Tibial artery (tissue), 4 donors: ENCODE data around the gene SPRED1.

Experiments
- DNase-seq, 2 donors: peaks; one replicate each; pipeline ENCODE4 v3.0.0-alpha.2; 2019
- H3K27ac ChIP-seq, 2 donors: fragments of 200-600 bp; sonication (generic) in 1 of 2; 1 replicate in 1 of 2; 2 replicates in 1 of 2; pipeline ENCODE4 v1.5.1; 2018 to 2019; ENCODE audit warnings: mild to moderate bottlenecking in 1 of 2
- H3K27me3 ChIP-seq, 2 donors: fragments of 200-600 bp; sonication (generic) in 1 of 2; one replicate each; pipeline versions ENCODE4 v1.5.1 to v1.6.0; 2016 to 2019
- H3K36me3 ChIP-seq, 3 donors: fragments of 200-600 bp; sonication (generic) in 2 of 3; one replicate each; pipeline ENCODE4 v1.5.1; 2016 to 2019; ENCODE audit warnings: mild to moderate bottlenecking in 2 of 3
- H3K4me1 ChIP-seq, 4 donors: fragments of 200-600 bp; sonication (generic) in 2 of 4; 1 replicate in 3 of 4; 2 replicates in 1 of 4; pipeline ENCODE4 v1.5.1; 2016 to 2019
- H3K4me3 ChIP-seq, 2 donors: fragments of 200-600 bp; sonication (generic) in 1 of 2; 1 replicate in 1 of 2; 2 replicates in 1 of 2; pipeline ENCODE4 v1.5.1; 2018 to 2019; ENCODE audit warnings: mild to moderate bottlenecking in 2 of 2
- H3K9me3 ChIP-seq, 3 donors: fragments of 200-600 bp; sonication (generic) in 1 of 3; one replicate each; pipeline ENCODE4 v1.5.1; 2016 to 2019
- intact Hi-C: fragments of 100-400 bp; cut with DNase I; formaldehyde crosslinking; loops from one replicate; pipeline ENCODE4 v1.15.0; 2023; ENCODE audit warnings: low total_unique reads
- TF ChIP-seq, protein P1 (sequence below), 2 experiments: fragments of 200-600 bp in 1 of 2; fragments of 450-650 bp in 1 of 2; IDR thresholded peaks; one replicate each; pipeline ENCODE4 v1.5.1; 2017 to 2019; ENCODE audit warnings: antibody characterized with exemption in 2 of 2, mild to moderate bottlenecking in 1 of 2, moderate library complexity in 1 of 2

Gene SPRED1

GRCh38 chr15:38354315-38354929, 101.8 kb downstream of the SPRED1 start:
- Histone ChIP-seq H3K4me1 (peaks cover 0 to 4% (median 0%) of the 10 kb centered on the region in 4 donors), H3K27me3 (no peaks in the 10 kb centered on the region), H3K9me3 (no peaks in the 10 kb centered on the region), H3K36me3 (peaks cover 5 to 19% (median 9%) of the 10 kb centered on the region in 3 donors), H3K27ac (no peak overlapping the region), H3K4me3 (no peak overlapping the region)
- DNase-seq: peak; percentile 67 to 68
- intact Hi-C loops: loop anchor here (5.0 kb wide), 1 partner anchor 357 kb away; no protein-coding TSS in a partner anchor
- TF ChIP-seq, protein P1, sequence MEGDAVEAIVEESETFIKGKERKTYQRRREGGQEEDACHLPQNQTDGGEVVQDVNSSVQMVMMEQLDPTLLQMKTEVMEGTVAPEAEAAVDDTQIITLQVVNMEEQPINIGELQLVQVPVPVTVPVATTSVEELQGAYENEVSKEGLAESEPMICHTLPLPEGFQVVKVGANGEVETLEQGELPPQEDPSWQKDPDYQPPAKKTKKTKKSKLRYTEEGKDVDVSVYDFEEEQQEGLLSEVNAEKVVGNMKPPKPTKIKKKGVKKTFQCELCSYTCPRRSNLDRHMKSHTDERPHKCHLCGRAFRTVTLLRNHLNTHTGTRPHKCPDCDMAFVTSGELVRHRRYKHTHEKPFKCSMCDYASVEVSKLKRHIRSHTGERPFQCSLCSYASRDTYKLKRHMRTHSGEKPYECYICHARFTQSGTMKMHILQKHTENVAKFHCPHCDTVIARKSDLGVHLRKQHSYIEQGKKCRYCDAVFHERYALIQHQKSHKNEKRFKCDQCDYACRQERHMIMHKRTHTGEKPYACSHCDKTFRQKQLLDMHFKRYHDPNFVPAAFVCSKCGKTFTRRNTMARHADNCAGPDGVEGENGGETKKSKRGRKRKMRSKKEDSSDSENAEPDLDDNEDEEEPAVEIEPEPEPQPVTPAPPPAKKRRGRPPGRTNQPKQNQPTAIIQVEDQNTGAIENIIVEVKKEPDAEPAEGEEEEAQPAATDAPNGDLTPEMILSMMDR (IDR thresholded peaks at IDR 0.05): peak; percentile 70 to 75

- no peaks in the 10 kb centered on the region for H3K9me3 ChIP-seq
Measured at GRCh38 chr15:38362355-38362754, 109.7 kb downstream of the SPRED1 start.

DNA sequence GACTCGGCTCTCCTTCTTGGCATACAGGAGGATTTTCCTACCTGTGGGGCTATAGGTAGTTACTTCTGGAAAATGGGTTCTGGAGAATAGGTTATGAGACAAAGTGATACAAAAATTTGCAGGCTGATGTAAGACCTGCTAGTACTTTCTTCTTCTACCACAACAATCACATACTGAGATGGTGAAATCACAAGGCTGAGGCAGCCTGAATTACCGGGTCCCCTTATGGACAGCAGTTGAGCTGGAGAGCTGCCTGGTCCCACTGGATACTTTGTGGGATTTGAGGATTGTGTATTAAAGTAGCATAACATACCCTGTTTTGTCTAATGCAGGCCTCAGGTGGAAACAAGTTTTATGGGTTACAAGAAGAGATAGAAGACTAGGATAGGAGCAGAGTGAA, 114.8 kb downstream of the SPRED1 start:
- TF ChIP-seq, protein P1 (IDR thresholded peaks at IDR 0.05): no peak
- Histone ChIP-seq H3K27ac (no peak overlapping the region), H3K4me3 (no peak overlapping the region), H3K9me3 (no peaks in the 10 kb centered on the region), H3K27me3 (no peaks in the 10 kb centered on the region), H3K36me3 (no peaks in the 10 kb centered on the region), H3K4me1 (no peaks in the 10 kb centered on the region)
- intact Hi-C loops: no loop called here
- DNase-seq: no peak

More at GRCh38 chr15:38362355-38362754, 109.7 kb downstream of the SPRED1 start:
- intact Hi-C loops: no loop called here
- H3K27ac ChIP-seq: no peak overlapping the region
- H3K36me3 ChIP-seq: no peaks in the 10 kb centered on the region
- H3K4me1 ChIP-seq: no peaks in the 10 kb centered on the region
- DNase-seq: no peak
- H3K27me3 ChIP-seq: no peaks in the 10 kb centered on the region
- TF ChIP-seq, protein P1 (IDR thresholded peaks at IDR 0.05): no peak
- no peak overlapping the region for H3K4me3 ChIP-seq

DNA sequence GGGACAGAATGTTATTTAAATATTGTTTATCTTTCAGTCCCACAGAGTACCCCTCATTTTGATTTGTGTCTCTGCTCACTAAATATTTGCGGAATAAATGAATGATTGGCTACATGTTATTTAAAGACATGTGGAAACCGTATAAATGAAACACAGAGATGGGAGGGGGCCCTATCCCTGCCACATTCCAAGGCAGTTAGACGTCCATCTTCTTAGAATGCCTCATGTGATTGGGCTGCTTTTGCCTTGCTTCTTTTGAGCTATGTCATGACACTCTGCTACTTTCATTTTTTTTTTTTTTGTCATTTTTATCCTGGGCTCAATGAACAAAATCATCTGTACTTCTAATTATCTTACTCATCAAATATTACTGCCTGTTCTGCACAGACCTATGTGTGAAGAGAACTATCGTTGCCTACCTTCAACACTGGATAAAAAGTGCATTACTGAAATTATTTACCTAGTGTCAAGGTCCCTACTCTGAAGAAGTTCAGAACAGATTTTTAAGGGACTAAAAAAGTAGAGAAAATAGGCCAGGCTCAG, 117.4 kb downstream of the SPRED1 start:
- TF ChIP-seq, protein P1 (IDR thresholded peaks at IDR 0.05): no peak
- Histone ChIP-seq H3K4me3 (no peak overlapping the region), H3K4me1 (no peaks in the 10 kb centered on the region), H3K27ac (no peak overlapping the region), H3K27me3 (no peaks in the 10 kb centered on the region), H3K9me3 (no peaks in the 10 kb centered on the region), H3K36me3 (no peaks in the 10 kb centered on the region)
- intact Hi-C loops: no loop called here
- no peak for DNase-seq

- Histone ChIP-seq H3K27me3 (no peaks in the 10 kb centered on the region), H3K27ac (no peak overlapping the region), H3K4me1 (peaks cover 0 to 6% (median 5%) of the 10 kb centered on the region in 4 donors), H3K9me3 (no peaks in the 10 kb centered on the region), H3K36me3 (no peaks in the 10 kb centered on the region), H3K4me3 (no peak overlapping the region)
- intact Hi-C loops: no loop called here
- TF ChIP-seq, protein P1 (IDR thresholded peaks at IDR 0.05): no peak
- DNase-seq: no peak
Measured at GRCh38 chr15:38373016-38373415, 120.4 kb downstream of the SPRED1 start.
